IPS-18c (cell line): ENCODE results near the gene FAM136A.

Experiments
- H3K4me3 ChIP-seq: 2 replicates; pipeline ENCODE4 v1.7.0; 2013; ENCODE audit warnings: low read depth, mild to moderate bottlenecking, low read length, moderate library complexity; ENCODE audit not compliant: insufficient read depth
- H3K9me3 ChIP-seq: one replicate; pipeline ENCODE4 v1.6.1; 2013; ENCODE audit warnings: mild to moderate bottlenecking, low read length, moderate library complexity; ENCODE audit not compliant: control insufficient read depth, insufficient read depth

Gene FAM136A

GRCh38 chr2:70247364-70248180, 54.3 kb downstream of the FAM136A start:
- Histone ChIP-seq H3K4me3 (peak overlapping the region; percentile 69), H3K9me3 (no peaks in the 10 kb centered on the region)
